Right lobe of liver (tissue), 4 donors: Measurements from ENCODE around the gene UBE2QL1.

Experiments used
- CTCF ChIP-seq, 4 donors: fragments of 200-600 bp in 3 of 4; fragments of 450-650 bp in 1 of 4; IDR thresholded peaks; one replicate each; pipeline versions ENCODE4 v1.5.1 to v1.8.0; 2016 to 2022; ENCODE audit warnings: antibody characterized with exemption in 4 of 4, mild to moderate bottlenecking in 2 of 4
- POLR2A ChIP-seq: fragments of 450-650 bp; IDR thresholded peaks from one replicate; pipeline ENCODE4 v1.6.1; 2017; ENCODE audit warnings: antibody characterized with exemption, mild to moderate bottlenecking
- donor health status: DM: no; HTN: no; CAD: no.
- donor health status: DM: no; HTN: no; CAD: no.
- donor health status: DM: no; HTN: yes; CAD: no.

GRCh38 chr5:6502421-6502820, 53.8 kb downstream of the UBE2QL1 start:
- TF ChIP-seq CTCF (IDR thresholded peaks at IDR 0.05) (no peak), POLR2A (no peak)
